BJ (cell line): Measurements from ENCODE around the gene PROC. TPM values are rescaled to one million over a fixed set of nuclear protein-coding genes. Genes with fewer than 3 reads are reported as not detected.
"Not testable (repeated sequence)": the region's sequence is repeated elsewhere in the genome, so short reads cannot be mapped to it uniquely, and the experiment has no call there.

Experiments used
- CTCF ChIA-PET: fragments of 350-600 bp; formaldehyde crosslinking; extraction: SDS; loops from one replicate; lab custom pipeline; 2021; ENCODE audit warnings: antibody characterized with exemption, inconsistent platforms; lab: Yijun Ruan, JAX
- POLR2A ChIA-PET: fragments of 300-600 bp; sonication (Branson Sonifier 250); formaldehyde crosslinking; extraction: SDS; loops from one replicate; lab custom pipeline; 2021; ENCODE audit warnings: antibody characterized with exemption; lab: Charles Lee
- DNase-seq: peaks from one replicate; pipeline ENCODE4 v3.0.0-alpha.2; 2011; ENCODE audit warnings: low read depth
- H3K27me3 ChIP-seq: 2 replicates; pipeline ENCODE4 v1.6.0; 2011; ENCODE audit warnings: low read length; ENCODE audit not compliant: control insufficient read depth, insufficient read depth
- H3K36me3 ChIP-seq: 2 replicates; pipeline ENCODE4 v1.5.1; 2011; ENCODE audit warnings: low read length; ENCODE audit not compliant: control insufficient read depth, insufficient read depth
- H3K4me3 ChIP-seq: 2 replicates; pipeline ENCODE4 v1.5.1; 2011; ENCODE audit warnings: low read depth, mild to moderate bottlenecking, control low read depth, low read length
- CTCF ChIP-seq: IDR thresholded peaks from 2 replicates; pipeline ENCODE4 v1.5.1; 2011; ENCODE audit warnings: low read depth, mild to moderate bottlenecking, control low read depth, inconsistent platforms, low read length, moderate library complexity; ENCODE audit not compliant: insufficient read depth
- polyA plus RNA-seq: library from polyadenylated mRNA; depleted of rRNA; stranded (reverse); fragments of >200 nt; gene quantifications from 2 replicates; pipeline ENCODE4 v1.2.3, GENCODE V29; 2011

Gene PROC
- polyA plus RNA-seq, 1 experiment, result 0.11 TPM

DNA sequence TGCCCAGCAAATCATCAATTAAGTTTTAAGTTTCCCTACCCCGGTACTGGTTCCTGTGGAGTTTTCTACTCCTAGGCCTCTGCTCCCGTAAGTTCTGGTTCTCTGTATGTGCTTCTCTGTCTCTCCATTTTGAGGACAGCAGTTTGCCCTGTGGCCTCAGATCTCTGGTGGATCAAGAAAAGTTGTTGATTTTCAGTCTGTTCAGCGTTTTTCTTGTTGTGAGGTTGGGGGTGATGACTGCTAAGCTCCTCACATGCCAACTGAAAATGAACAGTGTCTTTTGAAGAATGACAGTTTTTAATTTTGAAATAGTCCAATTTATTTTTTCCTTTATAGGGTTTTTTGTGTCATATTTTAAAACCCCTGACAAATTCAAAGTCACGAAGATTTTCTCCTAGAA, 31.7 kb downstream of the PROC start:
- CTCF ChIA-PET, result interaction anchor here (2.6 kb wide), 1 partner anchor 29 kb away, joined by 8 read pairs; no protein-coding TSS in a partner anchor
- H3K36me3 ChIP-seq, result no peaks in the 10 kb centered on the region
- no peaks in the 10 kb centered on the region for H3K27me3 ChIP-seq

DNA sequence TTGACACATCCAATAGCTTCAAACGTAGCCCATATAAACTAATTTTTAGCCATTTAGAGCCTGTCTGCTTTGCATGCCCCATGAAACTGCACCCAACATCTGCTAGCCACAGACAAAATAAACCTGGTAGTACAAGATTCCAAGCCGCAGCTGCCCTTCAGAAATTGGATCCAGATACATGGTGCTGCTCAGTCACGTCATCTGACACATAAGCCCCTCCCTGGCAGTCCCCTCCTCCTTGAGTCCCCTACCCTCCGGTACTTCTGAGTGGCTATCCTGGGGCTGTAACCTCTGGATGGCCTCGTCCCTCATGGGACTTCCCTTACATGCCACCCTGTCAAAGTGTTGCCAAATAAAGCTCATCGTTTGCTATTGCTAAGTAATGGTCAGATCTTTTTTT, 33.8 kb downstream of the PROC start:
- Histone ChIP-seq H3K27me3 (no peaks in the 10 kb centered on the region), H3K36me3 (no peaks in the 10 kb centered on the region), H3K4me3 (no peak overlapping the region)
- DNase-seq, result no peak
- ChIA-PET POLR2A (no interaction called here), CTCF (interaction anchor here (0.9 to 2.6 kb wide), 2 partner anchors 27 to 140 kb away, joined by 3 to 8 read pairs; no protein-coding TSS in a partner anchor)
- no peak for TF ChIP-seq CTCF

More for the DNA sequence above, 31.7 kb downstream of the PROC start:
- TF ChIP-seq CTCF, result no peak
- no peak for DNase-seq
- H3K4me3 ChIP-seq, result no peak overlapping the region
- POLR2A ChIA-PET, result no interaction called here

- H3K4me3 ChIP-seq, POLR2A ChIA-PET, H3K36me3 ChIP-seq, DNase-seq, H3K27me3 ChIP-seq: not testable (repeated sequence)
- CTCF ChIA-PET, result interaction anchor here (0.8 to 2.6 kb wide), 3 partner anchors 27 to 141 kb away, joined by 3 to 8 read pairs (median 8); no protein-coding TSS in a partner anchor
Observed at GRCh38 chr2:127452423-127452822, 34.2 kb downstream of the PROC start.

GRCh38 chr2:127453013-127453391, 34.8 kb downstream of the PROC start:
- Histone ChIP-seq H3K4me3 (no peak overlapping the region), H3K36me3 (no peaks in the 10 kb centered on the region), H3K27me3 (no peaks in the 10 kb centered on the region)
- ChIA-PET CTCF (interaction anchor here (0.7 to 1.8 kb wide), 4 partner anchors 107 to 141 kb away, joined by 3 to 8 read pairs (median 3); no protein-coding TSS in a partner anchor), POLR2A (no interaction called here)
- TF ChIP-seq CTCF, result no peak
- no peak for DNase-seq

GRCh38 chr2:127453392-127454171, 35.4 kb downstream of the PROC start:
- Histone ChIP-seq H3K36me3 (no peaks in the 10 kb centered on the region), H3K4me3 (no peak overlapping the region), H3K27me3 (no peaks in the 10 kb centered on the region)
- peak; percentile 16; the same call in 1 of the 2 replicates for TF ChIP-seq CTCF
- CTCF ChIA-PET, result interaction anchor here (0.7 to 1.8 kb wide), 3 partner anchors 108 to 129 kb away, joined by 3 to 8 read pairs (median 3); no protein-coding TSS in a partner anchor
- POLR2A ChIA-PET, result no interaction called here
- no peak for DNase-seq
